Stimulated activated CD4-positive, alpha-beta T cell treated with anti-CD3 and anti-CD28 coated beads, TNF-alpha, amount 100 ng/mL, for 4 hours (primary cell): Measurements from ENCODE around the gene MTARC1.

Source experiments
- DNase-seq, 3 experiments: peaks; one replicate each; pipeline ENCODE4 v3.0.0-alpha.2; 2020; ENCODE audit warnings: low read depth in 3 of 3

Gene MTARC1

GRCh38 chr1:220786337-220787068, at the start of gene MTARC1:
Gene MTARC1, plus strand, starts transcription at chr1:220786913. Its CDS starts 32 bp downstream, at chr1:220786945.
- no peak for DNase-seq

DNA sequence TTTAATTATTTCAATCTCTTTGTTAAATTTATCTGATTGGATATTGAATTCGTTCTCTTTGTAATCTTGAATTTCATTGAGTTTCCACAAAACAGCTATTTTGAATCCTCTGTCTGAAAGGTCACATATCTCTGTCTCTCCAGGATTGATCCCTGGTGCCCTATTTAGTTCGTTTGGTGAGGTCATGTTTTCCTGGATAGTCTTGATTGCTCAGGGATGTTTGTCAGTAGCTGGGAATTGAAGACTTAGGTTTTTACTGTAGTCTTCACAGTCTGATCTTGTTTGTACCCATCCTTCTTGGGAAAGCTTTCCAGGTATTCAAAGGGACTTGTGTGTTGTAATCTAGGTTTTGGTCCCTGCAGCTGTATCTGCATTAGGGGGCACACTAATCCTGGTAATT, 45.4 kb upstream of the MTARC1 start:
- DNase-seq: no peak

- no peak for DNase-seq
These were observed 44.9 kb upstream of the MTARC1 start for GRCh38 chr1:220741825-220742224.

- no peak for DNase-seq
These were observed 44.2 kb upstream of the MTARC1 start for GRCh38 chr1:220742520-220742919.

DNA sequence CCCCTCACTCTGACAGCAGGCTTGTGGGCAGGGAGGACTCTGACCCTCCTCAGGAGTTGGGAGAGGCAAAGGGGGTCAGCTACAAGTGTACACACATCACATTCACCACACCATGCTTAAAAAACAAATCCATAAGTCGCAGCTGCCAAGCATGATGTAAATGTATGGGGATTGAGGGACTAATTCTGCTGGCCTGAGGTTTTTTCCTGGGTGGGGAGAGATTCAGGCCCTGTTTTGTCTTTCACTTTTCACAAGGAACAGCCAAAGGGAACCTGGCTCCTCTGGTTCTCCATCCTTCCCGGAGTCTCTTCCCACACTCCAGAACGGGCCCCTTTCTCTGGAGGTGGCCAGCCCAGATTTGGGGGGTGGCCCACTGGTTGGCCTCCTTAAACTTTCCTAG, 39.9 kb upstream of the MTARC1 start:
- no peak for DNase-seq

- DNase-seq: no peak
These were observed 39.1 kb upstream of the MTARC1 start for GRCh38 chr1:220747437-220748088.

DNA sequence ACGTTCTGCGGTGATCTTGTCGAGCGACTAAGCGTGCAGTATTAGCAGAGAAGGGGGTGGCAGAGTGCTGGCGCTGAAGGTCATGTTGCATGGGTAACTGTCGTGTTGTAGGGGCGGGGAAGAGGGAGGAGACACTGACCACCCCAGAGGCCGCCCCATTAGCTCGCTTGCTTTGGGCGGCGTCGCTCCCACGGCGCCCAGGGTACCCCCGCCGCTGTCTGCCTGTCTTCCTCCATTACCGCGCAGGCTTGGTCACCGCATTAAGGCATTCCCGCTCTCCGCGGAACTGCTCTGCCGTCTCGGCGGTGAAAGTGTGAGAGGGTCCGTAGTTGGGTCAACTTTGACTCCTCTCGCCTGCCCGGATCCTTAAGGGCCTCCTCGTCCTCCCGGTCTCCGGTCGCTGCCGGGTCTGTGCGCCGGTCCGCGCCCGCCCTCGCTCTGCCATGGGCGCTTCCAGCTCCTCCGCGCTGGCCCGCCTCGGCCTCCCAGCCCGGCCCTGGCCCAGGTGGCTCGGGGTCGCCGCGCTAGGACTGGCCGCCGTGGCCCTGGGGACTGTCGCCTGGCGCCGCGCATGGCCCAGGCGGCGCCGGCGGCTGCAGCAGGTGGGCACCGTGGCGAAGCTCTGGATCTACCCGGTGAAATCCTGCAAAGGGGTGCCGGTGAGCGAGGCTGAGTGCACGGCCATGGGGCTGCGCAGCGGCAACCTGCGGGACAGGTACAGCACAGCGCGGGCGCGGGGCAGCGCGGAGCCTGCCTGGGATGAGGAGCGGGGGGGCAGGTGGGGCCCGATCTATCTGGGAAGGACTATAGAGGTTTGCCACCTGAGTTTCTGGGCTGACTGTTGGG, 38.4 kb upstream of the MTARC1 start, which contains the start of gene MTARC2:
TSS of gene MTARC2 (plus strand) at position 234 of the 846 bp plus-strand sequence. CDS start at position 444, 210 bp downstream.
- DNase-seq: no peak

GRCh38 chr1:220748936-220749335, 37.8 kb upstream of the MTARC1 start:
- no peak for DNase-seq

DNA sequence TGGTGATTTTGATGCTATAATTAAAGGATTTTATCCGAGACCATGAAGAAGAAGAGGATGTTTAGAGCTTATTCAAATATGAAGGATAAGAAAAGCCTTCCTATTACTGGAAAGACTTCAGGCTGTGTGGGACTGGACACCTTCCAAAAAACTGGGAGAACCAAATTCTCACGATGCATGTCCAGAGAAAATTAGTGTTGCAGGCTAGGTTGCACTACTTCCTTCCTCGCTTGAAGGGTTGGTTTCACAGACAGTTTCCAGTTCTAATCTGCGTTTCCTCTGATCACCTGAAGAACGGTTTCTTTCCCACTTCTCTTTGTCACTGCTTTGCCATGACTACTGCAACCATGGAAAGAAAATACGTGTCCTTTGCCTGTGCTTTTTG, 36.6 kb upstream of the MTARC1 start:
- no peak for DNase-seq

DNA sequence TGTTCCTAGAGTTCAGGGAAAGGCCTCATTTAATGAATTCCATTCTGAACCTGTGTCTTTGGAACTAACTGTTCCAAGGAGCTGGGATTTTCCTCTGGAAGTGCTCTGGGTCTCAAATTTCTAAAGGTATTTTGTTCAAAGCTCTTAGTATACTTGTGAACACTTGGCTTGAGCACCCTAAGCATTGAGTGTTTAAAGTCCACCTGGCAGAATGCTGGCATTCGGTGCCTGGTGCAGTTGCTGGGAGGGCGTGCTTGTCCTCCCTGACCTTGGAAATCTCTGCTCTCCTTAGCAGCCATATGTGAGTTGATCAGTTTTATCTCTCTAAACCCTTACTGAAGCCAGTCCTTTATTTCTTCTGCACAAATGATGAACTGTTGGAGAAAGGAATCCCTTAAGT, 35.6 kb upstream of the MTARC1 start:
- no peak for DNase-seq

GRCh38 chr1:220754212-220754917, 32.3 kb upstream of the MTARC1 start:
- DNase-seq: no peak

DNA sequence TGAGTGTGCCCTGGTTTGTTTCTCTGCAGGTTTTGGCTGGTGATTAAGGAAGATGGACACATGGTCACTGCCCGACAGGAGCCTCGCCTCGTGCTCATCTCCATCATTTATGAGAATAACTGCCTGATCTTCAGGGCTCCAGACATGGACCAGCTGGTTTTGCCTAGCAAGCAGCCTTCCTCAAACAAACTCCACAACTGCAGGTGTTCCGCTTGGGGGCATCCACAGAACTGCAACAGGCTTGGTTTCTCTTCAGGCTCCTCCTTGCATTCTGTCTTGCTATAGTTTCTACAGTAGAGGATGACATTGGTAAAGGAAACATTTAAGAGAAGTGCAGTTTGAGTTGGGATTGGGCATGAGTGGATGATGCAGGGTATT, 31.8 kb upstream of the MTARC1 start:
- no peak for DNase-seq

GRCh38 chr1:220755309-220755708, 31.4 kb upstream of the MTARC1 start:
- DNase-seq: no peak

GRCh38 chr1:220757441-220757840, 29.3 kb upstream of the MTARC1 start:
- no peak for DNase-seq

DNA sequence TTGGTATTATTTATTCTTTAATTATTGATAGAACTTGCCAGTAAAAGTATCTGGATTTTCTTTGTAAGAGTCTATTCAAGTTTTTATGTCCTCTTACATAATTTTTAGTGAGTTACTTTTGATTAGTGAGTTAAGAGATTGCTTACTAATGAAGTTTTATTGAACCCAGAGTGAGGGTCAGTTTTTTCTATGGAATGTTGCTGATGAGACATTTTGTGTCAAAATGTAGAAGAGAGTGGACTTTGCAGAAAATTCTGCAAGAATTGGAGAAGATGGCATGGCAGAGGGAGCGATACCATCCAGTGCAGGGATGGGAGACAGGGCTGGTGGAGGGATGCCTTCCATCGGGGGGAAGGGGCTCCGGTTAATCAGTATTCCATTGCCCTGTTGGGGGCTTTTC, 27.6 kb upstream of the MTARC1 start:
- DNase-seq: no peak

DNA sequence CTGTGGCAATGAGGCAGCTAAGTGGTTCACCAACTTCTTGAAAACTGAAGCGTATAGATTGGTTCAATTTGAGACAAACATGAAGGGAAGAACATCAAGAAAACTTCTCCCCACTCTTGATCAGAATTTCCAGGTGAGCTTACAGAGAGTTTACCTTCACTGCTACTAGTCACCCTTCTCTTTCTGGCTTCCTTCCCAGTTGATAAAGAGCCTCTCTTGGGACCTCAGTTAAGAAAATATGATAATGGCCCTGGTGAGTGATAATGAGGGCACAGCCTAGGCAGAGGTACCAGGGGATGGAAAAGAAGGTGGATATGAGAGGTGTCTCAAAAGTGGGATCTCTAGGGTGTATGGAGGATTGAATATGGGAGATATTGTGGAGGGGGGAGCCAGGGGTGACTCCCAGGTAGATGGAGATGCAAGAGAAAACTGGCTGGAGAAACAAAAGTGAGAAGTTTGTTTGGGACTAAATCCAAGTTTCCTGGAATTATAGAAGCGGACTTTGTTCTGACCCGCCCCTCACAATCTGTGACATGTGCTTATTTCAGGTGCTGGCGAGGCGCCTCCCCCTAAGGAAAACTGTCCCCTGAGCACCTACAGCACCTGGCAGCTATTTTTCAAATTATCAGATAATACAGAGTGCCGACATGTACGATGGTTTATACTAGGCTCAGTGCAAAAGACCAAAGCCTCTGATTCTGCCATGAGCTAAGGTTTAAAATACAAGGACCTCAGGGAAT, 24.9 kb upstream of the MTARC1 start:
- no peak for DNase-seq

DNA sequence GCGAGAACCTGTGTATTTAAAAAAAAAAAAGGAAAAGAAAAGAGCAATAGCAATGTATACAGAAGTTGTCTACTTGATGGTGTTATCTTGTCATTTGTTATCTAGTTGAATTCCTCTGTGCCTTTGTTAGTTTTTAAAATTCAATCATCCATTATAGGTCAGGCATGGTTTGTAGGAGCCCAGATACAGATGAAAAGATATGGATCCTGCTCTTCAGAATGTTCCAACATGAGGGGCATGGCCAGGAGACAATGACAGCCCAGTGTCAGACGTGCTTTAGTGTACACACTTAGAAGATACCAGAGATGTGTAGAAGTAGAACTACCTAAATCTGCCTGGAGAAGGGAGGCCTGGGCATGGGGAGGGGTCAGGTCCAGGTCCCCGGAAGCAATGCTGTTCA, 22.0 kb upstream of the MTARC1 start:
- no peak for DNase-seq

- no peak for DNase-seq
These were observed 19.2 kb upstream of the MTARC1 start for GRCh38 chr1:220767312-220768125.

DNA sequence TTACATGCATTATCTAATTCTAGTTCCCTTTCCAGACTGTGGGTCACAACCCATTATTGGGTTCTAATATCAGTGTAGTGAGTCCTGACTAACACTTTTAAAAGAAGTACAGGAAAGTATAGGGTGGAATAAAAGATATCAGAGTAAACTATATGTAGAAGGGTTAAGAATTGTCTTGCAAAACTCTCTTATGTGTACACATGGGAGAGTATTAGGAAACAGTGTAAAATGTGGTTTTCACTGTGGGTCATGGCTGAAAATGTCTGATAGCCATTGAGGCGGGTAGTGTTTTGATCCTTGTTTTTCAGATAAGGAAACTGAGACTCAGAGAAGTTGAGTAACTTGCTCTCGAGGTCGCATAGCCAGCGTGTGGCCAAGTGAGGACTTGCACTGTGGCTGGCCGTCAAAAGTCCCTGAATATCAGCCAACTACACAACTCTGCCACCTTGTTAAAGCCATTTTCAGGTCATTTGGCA, 18.5 kb upstream of the MTARC1 start:
- DNase-seq: no peak

- DNase-seq: no peak
These were observed 17.5 kb upstream of the MTARC1 start for GRCh38 chr1:220769205-220769604.
